GM18517 (cell line): ENCODE data around the gene CALHM4.
"Not testable (repeated sequence)": the region's sequence is repeated elsewhere in the genome, so short reads cannot be mapped to it uniquely, and the experiment has no call there.

ENCODE experiments used
- ATAC-seq: cut with Tn5 transposase; IDR thresholded peaks from one replicate; pipeline ENCODE4 v1.9.1; 2021; ENCODE audit warnings: mild to moderate bottlenecking, moderate library complexity; ENCODE audit not compliant: unreplicated experiment

CALHM4 gene

DNA sequence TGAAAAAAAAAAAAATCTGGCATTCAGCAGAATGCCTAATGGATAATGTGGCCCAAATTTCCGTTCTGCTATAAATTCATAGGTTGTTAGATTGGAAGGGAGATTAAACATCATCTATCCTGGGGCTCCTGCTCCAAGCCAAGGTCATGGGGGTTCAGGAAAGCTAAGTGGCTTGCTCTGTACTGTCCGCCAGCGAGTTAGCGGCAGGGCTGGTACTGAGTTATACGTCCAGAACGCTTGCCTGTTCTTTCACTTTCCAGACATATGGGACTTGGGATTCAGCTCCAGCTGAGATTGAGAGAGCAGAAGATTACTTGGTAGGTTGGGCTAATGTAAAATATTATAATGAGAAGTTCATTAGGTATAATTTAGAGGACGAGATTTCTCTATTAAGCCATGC is 18.6 kb downstream of the CALHM4 start:
- no peak for ATAC-seq

DNA sequence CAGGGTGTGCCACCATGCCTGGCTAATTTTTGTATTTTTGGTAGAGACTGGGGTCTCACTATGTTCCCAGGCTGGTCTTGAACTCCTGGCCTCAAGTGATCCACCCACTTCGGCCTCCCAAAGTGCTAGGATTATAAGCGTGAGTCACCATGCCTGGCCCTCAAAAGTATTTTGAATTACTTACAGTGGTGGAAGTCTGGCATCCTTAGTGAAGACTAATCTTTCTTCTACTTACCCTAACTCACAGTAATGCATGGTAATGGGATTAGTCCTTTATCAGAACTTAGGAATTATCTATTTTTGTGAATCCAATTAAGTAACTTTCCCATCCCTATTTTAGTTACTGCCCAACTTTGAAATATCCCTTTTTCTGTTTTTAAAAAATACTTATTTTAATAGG is 21.7 kb downstream of the CALHM4 start:
- no peak for ATAC-seq

DNA sequence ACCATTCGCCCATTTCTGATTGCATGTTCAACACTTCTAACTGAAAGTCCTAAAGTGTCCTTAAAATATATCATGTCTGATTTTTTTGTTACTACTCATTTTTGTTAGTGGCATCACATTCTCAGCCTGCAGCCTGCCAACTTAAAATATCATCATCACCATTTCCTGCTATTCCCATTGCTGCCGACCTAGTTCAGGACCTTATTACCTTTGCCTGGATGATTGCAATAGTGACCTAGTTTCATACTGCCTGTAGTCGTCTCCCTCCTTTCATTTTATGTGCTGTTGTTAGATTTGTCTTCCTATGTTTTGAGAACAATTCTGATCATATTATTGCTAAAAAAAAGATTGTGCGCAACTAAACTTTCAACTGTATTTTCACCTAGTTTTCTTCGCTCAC is 23.9 kb downstream of the CALHM4 start:
- no peak for ATAC-seq

DNA sequence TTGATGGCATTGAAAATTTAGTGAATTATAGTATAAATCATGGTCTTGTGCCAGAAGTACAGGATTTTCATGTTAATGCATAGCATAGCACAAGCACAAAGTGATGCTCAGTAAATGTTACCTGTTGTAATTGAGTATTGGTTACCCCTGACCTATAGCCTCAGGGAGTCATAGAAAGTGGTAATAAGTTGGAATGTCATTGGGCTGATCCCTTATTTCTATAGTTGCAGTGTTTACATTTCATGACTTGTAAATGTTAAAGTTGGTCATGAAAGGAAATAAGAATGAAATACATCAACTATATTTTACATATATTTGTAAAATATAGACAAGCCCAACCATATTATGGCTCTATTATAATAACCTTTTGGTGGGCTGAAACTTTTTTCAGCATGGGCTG is 24.8 kb downstream of the CALHM4 start:
- ATAC-seq = no peak

DNA sequence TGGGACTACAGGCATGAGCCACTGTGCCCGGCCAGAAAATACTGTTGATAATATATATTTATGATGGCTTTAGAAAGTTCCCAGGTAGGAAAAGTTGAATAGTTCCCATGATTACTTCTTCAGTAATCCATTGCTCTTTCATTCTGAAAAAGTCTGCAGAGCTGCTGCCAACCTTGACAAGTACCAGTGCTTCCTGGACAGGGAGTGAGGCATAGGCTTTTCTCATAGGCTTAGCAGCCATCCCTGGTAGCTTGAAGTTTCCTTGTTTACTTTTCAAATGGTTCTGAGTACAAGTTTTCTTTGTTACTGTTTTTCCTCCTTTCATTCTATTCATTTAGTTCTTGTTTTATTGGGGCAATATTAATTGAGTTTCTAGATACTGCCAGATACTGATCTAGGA is 25.6 kb downstream of the CALHM4 start:
- no peak for ATAC-seq

DNA sequence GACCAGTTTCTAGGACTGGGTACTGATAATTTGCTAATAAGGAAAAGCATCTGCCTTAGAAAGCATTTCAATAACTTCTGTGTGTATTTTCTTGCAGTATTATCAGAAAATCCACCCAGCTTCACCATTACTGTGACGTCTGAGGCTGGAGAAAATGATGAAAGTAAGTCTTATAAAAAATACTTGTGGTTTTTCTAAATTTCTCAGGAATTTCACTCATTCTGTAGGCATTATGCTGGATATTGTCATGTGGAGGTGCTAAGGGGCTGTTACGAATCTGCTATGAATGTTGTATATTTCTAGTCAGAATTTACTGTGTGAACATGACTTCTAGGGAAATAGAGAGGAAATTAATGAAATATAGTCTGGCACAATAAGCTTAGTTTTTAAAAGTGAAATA is 26.6 kb downstream of the CALHM4 start:
- no peak for ATAC-seq

DNA sequence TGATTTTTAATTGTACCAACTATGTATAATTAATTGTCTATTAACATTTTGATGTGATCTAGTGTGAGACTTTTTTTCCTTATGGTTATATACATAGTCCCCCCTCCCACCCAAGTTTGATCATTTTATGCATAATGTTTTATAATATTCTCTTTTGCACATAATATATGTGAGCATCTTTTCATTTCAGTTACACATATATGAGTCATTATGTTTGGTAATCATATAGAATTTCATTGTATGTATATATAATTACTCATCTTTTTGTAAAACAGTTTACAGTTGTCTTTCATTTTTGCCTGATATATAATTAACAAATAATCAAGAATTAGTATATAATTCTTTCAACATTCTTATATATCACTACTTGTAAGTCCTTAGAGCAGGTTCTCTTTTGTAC is 32.7 kb downstream of the CALHM4 start:
- no peak for ATAC-seq

DNA sequence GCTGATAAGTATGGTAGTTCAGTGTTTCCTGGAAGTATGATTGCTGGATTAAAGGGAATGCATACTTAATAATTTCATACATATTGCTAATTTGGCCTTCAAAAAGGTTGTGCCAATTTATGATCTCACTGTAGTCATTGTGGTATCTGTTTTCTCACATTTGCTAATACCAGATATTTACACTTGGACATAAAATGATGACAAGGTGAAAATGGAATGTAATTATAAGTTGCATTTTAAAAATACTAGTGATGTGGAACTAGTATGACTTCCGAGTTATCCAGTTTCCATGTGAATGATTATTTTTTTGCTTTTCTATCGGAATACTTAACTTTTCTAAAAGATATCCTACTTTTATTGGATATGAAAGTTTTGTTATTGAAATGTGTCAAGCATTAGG is 33.2 kb downstream of the CALHM4 start:
- no peak for ATAC-seq

DNA sequence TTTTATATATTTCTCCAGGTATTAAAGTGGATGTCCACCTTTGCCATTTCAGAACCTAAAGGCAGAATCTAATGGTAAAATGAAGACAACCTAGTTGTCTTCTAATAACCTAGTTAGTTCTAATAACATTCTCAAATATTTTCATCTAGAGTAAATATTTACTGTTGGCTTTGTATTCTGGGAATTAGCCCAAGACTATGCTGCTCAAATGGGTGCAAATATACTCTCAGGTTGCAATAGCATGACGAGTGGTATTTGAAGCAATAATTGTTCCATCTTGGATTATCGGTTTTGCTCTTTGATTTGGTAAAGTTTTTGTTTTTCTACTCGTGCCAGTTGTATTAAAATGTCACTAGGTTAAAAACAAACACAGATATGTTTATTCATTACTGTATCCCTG is 41.7 kb downstream of the CALHM4 start:
- ATAC-seq = no peak

DNA sequence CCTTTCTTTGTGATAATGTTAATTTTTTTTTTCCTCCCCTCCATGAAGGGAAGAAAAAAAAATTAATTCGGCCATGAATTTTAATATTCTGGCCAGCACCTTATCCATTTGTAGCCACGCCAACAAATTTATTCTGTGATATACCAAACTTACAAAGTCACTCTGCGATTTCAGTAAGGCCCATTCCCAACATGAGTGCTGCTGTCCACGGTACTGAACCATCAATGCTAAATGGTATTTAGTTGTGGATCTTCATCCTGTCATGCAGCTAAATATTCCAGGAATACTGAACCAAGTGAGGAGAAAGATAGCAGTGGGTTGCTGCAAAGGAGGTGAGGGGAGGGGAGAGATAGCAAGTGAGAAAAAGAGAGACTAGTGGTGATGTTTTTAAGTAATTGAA is 43.3 kb downstream of the CALHM4 start:
- ATAC-seq = no peak

DNA sequence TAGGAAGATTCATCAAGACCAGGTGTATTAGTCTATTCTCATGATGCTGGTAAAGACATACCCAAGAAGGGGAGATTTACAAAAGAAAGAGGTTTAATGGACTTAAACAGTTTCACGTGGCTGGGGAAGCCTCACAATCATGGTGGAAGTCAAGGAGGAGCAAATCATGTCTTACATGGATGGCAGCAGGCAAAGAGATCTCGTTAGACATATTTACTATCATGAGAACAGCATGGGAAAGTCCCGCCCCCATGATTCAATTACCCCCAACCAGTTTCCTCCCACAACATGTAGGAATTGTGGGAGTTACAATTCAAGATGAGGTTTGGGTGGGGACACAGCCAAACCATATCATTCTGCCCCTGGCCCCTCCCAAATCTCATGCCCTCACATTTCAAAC is 50.4 kb downstream of the CALHM4 start:
- ATAC-seq = not testable (repeated sequence)

DNA sequence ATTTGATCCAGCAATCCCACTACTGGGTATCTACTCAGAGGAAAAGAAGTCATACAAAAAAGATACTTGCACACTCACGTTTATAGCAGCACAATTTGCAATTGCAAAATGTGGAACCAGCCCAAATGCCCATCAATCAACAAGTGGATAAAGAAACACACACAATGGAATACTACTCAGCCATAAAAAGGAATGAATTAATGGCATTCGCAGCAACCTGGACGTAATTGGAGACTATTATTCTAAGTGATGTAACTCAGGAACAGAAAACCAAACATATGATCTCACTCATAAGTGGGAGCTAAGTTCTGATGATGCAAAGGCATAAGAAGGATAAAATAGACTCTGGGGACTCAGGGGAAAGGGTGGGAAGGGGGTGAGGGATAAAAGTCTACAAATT is 51.3 kb downstream of the CALHM4 start:
- ATAC-seq = not testable (repeated sequence)

DNA sequence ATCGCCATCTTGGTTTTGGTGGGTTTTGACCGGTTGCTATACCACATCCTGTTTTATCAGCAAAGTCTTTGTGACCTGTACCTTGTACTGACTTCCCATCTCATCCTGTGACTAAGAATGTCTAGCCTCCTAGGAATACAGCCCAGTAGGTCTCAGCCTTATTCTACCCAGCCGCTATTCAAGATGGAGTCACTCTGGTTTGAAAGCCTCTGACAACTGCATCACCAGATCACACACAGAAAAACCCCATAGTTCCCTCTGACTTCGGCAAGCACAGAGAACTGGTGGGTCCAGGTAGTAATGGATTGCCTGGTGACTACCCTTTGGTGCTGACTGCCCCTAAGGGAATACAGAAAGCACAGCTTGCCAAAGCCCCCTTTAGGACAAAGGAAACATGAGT is 52.4 kb downstream of the CALHM4 start:
- no peak for ATAC-seq
